Stimulated activated CD4-positive, alpha-beta T cell treated with anti-CD3 and anti-CD28 coated beads, Interleukin-12 subunit alpha, Interleukin-12 subunit beta, amount 100 ng/mL, for 4 hours (primary cell): ENCODE measurements around the gene DUS1L.

Source experiments
- DNase-seq: peaks from one replicate; pipeline ENCODE4 v3.0.0-alpha.2; 2020

DUS1L gene

DNA sequence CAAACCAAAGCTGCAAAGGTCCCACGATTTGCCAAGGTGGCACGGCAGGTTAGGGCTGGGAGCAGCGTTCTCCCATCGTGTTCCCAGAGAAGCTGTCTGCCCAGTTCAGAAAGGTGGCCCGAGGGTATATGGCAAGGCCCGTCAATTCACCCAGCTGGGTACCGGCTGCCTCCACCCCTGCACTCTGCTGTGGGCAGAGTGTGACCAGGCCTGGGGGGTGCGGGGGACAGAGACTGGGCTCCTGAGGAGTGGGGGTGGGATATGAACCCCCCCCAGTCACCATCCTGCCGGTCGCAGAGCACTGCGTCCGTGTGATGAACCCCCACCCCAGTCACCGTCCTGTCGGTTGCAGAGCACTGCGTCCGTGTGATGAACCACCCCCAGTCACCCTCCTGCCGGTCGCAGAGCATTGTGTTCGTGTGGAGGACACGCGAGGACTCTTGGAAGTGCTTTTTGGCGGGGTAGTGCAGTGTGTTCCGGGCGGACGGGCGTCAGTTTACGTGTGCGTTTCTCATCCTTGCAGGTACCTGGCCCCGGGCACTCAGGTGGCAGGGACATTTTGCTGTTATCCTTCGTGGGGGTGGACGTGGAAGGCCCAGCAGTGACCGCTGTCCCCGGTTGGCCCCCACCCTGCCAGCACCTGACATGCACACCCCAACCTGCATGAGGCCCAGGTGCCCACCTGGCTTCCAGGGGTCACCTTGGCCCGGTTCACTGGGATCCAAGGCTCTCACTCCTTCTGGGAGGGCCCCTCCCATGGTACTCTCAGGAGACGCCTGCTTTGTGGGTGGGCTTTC lies 35.1 kb upstream of the DUS1L start:
- DNase-seq: no peak

DNA sequence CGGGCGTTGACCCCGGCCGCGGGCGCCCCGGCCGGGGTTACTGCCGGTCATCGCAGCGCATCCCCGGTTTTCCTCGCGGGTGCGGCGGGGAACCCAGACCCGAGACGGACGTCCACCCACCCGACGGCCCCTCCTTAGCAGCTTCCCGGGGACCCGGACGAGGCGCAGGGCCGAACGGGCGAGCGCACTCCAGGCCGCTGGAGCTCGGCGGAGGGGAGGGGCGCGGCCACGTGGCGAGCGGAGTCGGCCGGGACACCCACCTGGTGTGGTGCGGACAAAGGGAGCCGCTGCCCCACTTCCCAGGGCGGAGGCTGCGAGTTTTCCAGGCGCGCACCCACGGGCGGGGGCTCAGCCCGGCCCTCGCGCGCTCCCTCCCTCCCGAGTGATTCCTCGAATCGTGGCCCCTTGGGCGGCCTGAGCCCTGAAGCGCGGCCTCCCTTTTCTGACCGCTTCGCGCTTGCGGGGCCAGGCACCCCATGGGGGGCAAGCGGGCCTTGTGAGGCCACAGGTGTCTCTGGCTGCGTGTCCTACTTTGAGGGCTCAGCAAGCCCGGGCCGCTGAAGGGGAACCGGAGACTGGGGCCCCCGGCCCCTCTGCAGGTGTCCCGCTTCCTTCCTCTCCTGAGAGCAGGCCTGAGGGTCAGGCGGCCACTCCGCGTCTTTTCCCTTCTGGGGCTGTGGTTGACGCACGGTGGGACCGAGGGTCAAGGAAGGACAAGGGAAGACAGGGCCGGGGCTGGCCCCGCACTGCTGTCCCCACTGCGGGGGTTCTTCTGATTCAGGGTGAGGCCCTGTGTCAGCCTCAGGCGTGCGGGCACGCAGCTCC lies 33.5 kb upstream of the DUS1L start:
- DNase-seq: no peak

DNA sequence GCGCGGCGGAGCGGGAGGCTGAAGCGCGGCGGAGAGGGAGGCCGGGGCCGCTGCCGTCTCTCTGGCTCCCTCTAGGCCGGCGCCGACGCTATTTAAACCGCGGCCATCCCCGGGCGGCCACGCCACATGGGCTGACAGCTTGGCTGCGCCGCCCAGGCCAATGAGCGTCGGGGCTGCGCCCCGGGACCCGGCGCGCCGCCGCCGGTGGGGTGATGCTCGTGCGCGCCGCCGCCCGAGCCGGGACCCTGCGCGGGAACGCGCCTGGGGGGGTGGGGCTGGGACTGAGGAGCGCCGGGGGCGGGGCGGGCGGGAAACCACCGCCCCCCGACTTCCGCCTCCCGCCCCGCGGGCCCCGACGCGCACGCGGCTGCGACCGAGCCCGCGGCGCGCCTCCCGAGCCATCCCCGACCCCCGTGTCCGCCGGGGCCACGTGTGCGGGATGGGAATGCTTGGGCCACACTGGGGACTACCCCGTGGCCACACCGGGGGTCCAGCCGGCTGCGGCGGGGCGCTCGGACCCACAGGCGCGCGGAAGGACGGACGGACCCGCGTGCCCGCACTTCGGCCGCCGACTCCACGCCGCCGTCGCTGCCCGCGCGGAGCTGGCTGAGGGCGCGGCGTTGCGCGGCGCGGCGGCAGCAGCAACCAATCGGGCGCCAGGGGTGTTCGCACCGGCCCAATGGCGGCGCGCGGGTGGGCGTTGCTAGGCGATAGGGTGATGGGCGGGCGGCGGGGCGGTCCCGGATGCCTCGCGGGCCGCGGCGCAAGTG lies 32.8 kb upstream of the DUS1L start, which contains the start of gene FASN:
Gene FASN (minus strand): TSS at position 68 of the 770 bp plus-strand sequence. CDS start 1,791 bp downstream, outside the sequence.
- peak; percentile 93 for DNase-seq

DNA sequence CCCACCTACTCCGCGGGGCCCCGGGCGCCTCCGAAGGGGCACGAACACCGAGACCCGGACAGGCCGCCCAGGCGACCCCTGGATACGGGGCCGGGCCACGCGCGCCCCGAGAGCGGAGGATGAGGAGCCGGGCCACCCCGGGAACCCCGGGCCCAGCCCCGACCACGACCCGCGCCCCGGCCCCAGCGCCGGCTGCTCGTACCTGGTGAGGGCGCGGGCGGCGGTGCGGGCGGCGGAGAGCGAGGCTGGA lies 32.2 kb upstream of the DUS1L start:
- DNase-seq: no peak

DNA sequence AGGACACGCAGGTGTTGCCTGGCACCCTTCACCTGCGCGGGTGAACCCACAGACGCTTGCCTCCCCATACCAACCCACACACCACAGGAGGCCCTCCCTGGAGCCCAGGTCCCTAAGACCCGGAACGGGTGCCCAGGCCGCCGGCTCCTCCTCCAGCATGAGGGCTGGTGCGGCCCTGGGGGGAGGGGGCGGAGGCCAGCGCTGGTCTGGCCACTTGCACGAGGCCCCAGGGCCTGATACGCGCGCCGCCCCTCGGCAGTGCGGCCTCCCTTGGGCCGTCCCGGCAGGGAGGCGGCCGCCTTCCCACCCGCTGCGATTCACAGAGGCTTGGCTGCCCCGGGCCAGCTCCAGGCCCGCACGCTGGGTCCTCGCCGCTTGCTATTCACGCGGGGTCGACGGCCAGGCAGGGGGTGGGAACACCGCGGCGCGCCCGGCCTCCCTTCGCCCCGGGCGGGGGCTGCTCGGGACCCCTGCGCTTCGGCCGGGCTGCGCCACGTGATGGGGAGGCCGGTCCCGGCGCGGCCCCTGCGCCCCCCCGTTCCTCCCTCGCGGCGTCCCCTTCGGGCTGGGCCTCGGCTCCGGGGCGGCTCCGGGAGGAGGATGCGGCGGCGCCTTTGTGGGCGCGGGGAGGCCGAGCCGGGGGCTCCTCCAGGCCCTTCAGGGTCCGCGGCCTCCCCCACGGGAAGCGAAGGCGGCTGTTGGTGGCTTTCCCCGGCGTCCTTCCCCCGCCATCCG lies 31.7 kb upstream of the DUS1L start:
- peak; percentile 55 for DNase-seq

DNA sequence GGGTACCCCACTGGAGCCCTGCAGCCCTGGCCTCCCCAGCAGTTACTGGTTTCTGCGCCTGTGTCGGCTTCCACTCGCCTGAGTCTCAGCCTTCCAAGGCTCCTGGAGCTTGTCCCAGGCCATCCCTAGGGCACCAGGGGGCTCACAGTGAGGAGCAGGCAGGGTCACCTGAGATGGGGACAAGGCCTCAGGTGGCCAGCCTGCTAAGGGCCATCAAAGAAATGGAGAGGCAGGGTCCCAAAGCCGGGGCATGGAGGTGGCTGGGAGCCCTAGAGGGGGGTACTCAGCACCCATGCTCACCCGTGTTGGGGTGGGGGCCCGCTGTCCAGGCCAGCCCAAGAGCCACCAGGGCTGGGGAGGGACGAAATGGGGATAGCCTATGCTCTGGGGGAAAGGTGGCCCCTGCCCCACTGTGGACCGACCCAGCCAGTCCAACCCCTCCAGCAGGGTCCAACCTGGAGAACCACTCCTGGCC lies 31.1 kb upstream of the DUS1L start:
- no peak for DNase-seq

DNA sequence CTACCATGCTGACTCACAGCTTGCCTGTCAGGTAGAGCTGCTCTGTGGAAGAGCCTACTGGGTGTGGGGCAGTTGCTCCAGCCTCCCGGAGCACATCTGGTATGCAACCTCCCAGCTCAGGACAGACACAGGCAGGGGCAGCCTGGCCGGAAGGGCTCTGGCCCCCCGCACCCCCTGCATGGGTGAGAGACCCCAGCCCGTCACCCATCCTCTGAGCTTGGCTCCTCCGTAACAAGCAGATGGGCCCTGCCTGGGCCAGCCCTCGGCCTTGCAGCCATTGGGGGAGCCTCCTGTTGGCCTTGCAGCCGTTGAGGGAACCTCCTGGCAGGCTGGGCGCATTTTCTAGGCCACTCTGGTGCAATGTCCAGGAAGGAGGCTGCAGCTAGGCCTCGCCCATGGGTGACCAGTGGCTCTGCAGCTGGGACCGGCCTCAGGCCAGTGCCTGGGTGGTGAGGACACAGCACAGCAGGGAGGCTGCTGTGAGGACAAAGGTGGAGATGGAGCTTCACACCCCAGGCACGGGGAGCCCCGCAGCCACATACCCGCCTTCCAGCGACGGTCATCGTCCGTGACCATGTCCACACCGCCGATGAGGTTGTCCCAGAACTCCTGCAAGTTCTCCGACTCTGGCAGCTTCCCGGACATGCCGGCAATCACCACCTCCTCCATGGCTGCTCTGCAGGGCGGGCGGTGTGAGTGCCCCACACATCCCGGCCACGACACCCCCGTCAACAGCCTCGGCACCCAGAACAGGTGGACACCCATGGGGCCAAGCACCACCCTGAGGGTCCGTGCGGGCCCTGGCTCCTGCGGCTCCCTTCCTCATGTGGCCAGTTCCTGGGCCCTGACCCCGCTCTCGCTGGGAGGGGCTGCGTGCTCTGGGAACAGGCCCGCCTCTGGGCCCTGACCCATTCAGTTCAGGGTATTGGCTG lies 30.4 kb upstream of the DUS1L start:
- DNase-seq: no peak

DNA sequence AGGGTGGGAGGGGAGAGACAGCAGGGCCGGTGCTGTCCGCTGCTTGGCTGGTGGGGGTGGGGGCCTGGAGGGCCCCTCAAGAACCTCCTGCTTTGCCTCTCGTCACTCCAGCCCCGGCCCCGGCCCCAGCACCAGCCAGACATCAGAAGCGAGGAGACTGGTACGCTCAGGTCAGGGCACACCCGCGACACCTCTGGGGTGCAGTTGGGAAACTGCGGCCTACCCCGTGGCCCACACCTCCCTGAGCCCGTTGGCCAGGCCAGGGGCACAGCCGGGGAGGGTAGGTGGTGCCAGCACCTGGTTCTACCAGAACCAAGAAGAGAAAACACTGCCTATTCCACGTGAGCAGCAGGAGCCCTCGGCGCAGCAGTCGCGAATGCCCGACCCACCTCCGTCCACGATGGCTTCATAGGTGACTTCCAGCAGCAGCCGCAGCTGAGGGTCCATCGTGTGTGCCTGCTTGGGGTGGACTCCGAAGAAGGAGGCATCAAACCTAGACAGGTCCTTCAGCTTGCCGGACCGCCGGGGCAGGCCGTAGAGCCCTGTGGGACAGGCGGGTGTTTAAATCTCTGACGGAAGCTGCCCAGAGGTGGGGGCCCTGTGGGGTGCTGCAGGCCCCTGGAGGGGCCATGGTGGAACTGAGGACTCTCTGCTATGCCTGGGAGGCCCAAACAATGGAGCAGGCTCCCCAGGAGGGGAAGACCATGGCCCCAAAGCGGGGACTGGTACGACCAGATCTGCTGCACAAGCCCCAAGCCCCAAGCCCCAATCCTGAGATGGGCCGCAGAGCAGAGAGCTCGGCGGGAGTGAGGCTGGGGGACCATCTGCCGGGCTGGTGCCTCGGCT lies 29.6 kb upstream of the DUS1L start:
- DNase-seq: no peak

DNA sequence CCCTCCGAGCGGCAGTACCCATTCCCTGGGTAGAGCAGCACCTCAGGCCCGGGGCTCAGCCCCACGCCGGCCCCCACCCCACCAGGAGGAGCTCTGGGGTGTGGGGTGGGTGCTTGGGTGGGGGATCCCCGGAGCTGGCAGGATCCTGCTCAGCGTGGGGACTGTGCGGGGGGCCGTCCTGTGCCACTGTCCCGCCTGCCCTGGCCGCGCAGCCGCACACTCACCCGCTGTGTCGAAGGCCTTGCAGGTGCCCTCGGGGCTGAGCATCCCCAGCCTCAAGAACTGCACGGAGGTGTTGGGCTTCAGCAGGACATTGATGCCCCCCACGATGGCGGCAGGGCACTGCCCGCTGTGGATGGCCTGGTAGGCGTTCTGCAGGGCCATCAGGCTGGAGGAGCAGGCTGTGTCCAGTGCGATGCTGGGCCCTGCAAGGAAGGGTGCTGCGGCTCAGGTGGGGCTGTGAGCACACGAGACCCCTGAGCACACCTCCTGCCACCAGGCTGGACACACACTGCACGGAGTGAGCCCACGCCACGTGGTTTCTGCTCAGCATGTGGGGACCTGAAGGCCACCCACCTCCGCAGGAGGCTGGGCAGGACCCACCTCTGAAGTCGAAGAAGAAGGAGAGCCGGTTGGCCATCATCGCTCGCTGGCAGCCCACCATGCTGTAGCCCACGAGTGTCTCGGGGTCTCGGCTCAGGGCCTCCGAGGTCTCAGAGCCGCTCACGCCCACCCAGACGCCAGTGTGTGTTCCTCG lies 27.6 kb upstream of the DUS1L start:
- no peak for DNase-seq

DNA sequence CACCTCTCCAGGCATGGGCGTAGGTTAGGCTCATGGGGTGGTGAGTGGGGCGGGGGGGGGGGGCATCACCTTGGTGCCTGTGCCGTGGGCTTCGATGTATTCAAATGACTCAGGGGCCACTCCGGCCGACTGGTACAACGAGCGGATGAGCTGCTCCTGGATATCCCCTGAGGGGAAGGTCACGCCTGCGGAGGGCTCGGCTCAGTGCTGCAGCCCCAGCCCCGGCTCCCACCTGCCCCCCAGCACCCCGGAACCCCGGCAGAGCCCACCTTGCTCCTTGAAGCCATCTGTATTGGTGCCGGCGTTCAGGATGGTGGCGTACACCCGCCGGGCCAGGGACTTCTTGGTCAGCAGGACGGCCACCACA lies 27.0 kb upstream of the DUS1L start:
- no peak for DNase-seq

DNA sequence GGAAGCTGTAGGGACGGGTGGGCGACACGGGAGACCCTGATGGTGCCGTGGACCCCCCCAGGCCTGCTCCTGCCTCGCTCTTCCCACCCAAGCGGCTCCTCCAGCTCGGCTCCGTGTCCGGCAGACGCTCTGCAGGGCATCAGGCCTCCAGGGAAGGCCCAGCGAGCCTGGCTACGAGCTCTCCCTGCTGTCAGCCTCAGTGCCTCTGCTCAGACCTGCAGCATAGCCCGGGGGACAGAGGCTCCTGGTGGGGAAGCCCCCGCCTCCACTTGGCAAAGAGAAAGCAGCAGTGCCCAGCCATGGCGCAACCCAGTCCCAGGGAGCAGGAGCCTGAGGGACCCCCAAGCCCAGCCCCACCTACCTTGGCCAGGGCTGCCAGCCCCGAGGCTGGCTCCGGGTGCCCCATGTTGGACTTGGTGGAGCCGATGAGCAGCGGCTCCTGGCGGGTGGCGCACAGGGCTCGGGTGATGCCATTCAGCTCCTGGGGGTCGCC lies 26.5 kb upstream of the DUS1L start:
- no peak for DNase-seq

DNA sequence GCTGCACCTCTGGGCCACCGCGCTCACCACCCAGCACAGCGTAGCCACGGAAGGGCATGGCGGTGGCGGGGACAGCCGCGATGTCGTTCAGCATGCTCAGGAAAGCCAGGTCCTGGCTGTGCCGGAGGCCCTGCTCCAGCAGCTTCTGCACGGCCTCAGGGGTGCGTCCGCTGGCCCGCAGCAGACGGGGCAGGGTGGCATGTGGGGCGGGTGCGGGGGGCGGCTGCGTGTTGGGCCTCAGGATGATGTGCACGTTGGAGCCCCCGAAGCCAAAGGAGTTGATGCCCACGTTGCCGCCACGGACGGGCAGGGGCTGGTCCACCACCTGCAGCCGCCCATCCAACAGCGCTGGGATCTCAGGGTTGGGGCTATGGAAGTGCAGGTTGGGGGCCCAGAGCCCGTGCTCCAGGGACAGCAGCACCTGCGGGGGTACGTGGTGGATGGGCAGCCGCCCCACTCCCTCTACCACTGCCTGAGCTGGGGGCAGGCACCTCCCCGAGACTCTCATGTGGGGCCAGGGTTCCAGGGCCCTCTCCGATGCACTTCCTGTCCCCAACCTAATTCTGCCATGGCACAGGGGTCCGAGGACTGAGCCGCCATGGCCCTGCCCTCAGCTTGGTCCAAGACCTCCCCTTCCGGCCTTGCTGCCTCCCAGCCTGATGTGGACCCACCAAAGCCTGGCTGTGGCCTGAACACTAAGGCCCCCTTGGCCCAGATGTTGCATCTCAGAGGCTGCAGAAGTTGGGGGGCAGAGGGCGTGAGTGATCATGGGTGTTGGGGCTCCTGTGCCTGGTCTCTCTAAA lies 25.9 kb upstream of the DUS1L start:
- no peak for DNase-seq

DNA sequence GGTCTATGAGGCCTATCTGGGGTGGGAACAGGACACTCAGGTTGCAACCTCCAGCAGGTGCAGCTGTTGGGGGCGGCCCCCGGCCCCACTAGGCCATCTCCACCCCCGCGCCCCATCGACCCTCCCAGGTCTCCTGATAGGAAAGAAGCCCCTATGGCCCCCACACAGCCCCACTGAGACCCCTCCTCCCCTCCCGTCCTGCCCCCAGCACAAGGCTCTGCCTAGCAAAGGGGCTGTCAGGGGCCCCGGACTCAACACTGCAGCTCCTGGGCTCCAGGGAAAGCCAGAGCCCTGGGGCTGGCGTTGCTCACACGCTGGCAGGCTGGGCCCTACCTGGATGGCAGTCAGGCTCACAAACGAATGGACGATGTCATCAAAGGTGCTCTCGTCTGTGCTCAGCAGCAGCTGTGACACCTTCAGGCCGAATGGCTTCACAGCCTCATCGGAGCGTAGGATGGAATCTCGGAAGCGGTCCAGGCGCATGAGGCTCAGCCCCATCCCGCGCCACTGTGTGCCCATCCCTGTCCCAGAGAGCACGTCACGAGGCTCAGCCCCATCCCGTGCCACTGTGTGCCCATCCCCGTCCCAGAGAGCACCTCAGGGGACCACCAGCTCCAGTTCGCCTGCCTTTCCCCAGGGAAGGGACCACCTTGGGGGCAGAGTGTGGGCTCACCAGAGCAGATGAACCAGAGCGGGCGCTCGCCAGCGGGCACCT lies 25.1 kb upstream of the DUS1L start:
- no peak for DNase-seq

DNA sequence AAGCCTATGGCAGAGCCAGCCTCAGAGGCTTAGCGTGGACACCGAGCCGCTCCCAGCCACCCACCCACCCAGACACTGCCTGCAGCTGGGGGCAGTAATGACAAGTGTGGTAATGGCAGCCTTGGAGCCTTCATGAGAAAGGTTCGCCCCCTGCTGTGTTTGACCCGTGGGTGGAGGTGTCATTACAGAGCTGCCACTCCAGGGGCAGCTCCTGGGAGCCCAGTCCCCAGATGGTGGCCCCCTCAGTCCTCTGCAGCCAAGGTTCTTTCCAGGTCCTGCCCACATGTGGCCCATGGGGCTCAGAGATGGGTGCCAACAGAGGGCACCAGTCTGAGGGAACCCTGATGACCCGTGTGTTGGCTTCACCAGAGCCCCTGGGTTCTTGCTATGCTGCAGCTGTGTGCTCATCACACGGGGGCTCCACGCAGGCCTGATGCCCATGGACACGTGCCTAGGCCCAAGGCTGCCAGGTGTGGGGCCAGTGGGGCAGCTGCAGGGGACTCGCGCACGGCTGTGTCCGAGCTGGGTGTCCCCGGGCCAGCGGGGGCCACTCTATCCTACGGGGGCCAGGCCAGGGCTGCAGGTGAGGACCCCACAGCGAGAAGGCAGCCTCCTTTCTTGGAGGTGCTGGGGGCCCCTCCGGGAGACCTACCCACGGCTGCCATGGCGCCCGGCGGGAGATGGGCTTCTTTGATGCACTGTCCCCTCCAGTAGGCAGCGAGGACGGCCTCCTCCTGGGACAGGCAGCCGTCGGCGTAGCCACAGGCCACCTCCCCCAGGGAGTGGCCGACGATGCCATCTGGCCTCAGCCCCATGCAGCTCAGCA lies 24.3 kb upstream of the DUS1L start:
- DNase-seq: no peak

DNA sequence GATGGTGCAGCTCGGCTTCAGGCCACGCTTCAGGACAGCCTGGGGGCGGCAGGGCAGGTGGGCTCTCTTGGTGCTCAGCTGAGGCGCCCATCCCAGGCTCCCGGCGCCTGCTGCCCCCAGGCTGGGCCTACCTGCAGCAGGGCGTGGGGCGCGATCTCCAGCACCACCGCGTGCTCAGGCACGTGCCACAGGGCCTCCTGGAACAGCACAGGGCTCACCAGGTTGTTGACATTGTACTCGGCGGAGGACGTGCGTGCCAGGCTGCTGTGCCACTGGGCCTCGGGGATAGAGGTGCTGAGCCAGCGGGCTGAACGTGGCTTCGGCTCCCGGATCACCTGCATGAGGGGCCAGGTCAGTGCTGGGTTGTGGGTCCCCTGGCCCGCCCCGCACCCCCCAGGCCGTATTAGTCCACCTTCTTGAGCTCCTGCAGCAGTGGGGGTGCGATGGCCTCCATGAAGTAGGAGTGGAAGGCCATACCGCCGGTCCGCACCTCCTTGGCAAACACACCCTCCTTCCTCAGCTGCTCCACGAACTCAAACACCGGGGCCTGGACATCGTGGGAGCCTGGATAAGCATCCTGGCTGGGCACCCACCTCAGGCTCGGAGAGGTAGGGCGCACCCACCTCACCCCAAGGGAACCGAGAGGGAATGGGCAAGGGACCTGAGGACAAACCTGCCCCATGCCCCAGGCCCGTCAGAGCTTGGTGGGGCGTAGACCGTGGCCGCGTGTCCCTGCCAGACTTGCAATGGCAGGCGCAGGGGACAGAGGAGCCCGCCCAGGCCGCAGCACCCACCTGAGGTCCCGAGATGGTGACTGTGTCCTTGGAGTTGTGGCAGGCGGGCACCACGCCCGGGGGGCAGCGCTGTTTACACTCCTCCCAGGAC lies 23.5 kb upstream of the DUS1L start:
- DNase-seq: no peak
